HG03378 (cell line): ENCODE results near the gene PLBD1.

ENCODE experiments used
- ATAC-seq: cut with Tn5 transposase; IDR thresholded peaks from one replicate; pipeline ENCODE4 v1.9.1; 2021; ENCODE audit warnings: mild to moderate bottlenecking, moderate library complexity; ENCODE audit not compliant: unreplicated experiment

Gene PLBD1

GRCh38 chr12:14514154-14514842 is 53.4 kb downstream of the PLBD1 start:
- no peak for ATAC-seq

- ATAC-seq = no peak
These were observed 57.1 kb downstream of the PLBD1 start for GRCh38 chr12:14510574-14510973.

- no peak for ATAC-seq
These were observed 61.8 kb downstream of the PLBD1 start for GRCh38 chr12:14505626-14506596.

- ATAC-seq = no peak
These were observed 72.4 kb downstream of the PLBD1 start for GRCh38 chr12:14495326-14495725.

GRCh38 chr12:14482886-14483285 is 84.8 kb downstream of the PLBD1 start:
- ATAC-seq = no peak

- no peak for ATAC-seq
These were observed 85.3 kb downstream of the PLBD1 start for GRCh38 chr12:14482361-14482760.

- no peak for ATAC-seq
These were observed 86.5 kb downstream of the PLBD1 start for GRCh38 chr12:14481201-14481600.

- no peak for ATAC-seq
These were observed 88.7 kb downstream of the PLBD1 start for GRCh38 chr12:14479004-14479403.

GRCh38 chr12:14473707-14474287 is 93.9 kb downstream of the PLBD1 start:
- no peak for ATAC-seq

GRCh38 chr12:14471497-14471896 is 96.2 kb downstream of the PLBD1 start:
- no peak for ATAC-seq

GRCh38 chr12:14460212-14460841 is 107.4 kb downstream of the PLBD1 start:
- ATAC-seq = no peak

- ATAC-seq = no peak
These were observed 113.4 kb downstream of the PLBD1 start for GRCh38 chr12:14454098-14454907.
